ENCODE results near the gene IFT74.
A peak's percentile ranks its signal among the peaks of the same experiment; 100 is the strongest.

IFT74 gene

GRCh38 chr9:26955921-26956859, at the start of gene IFT74:
IFT74 (plus strand) TSS chr9:26956412; CDS start chr9:26961968, 5,556 bp downstream.
- Histone ChIP-seq H3K9me3 (ENCODE audit: low read length) (no peaks in the 10 kb centered on the region), H3K36me3 (ENCODE audit: insufficient read depth, low read length) (no peaks in the 10 kb centered on the region), H3K27me3 (ENCODE audit: insufficient read depth, low read length) (no peaks in the 10 kb centered on the region), H2AFZ (ENCODE audit: low read depth, low read length) (peak within 1 kb of the TSS; percentile 57), H3K4me3 (ENCODE audit: low read length) (peak within 1 kb of the TSS; percentile 60), H3K4me1 (ENCODE audit: insufficient read depth, low read length) (peaks cover 8% of the 10 kb centered on the region)

- Histone ChIP-seq H2AFZ (ENCODE audit: low read depth, low read length) (no peak overlapping the region), H3K4me3 (ENCODE audit: low read length) (no peak overlapping the region), H3K36me3 (ENCODE audit: insufficient read depth, low read length) (peaks cover 31% of the 10 kb centered on the region), H3K27me3 (ENCODE audit: insufficient read depth, low read length) (no peaks in the 10 kb centered on the region), H3K4me1 (ENCODE audit: insufficient read depth, low read length) (no peaks in the 10 kb centered on the region), H3K9me3 (ENCODE audit: low read length) (no peaks in the 10 kb centered on the region)
Observed at GRCh38 chr9:26913138-26913668, 43.0 kb upstream of the IFT74 start.

- Histone ChIP-seq H3K4me1 (ENCODE audit: insufficient read depth, low read length) (no peaks in the 10 kb centered on the region), H3K27me3 (ENCODE audit: insufficient read depth, low read length) (no peaks in the 10 kb centered on the region), H3K4me3 (ENCODE audit: low read length) (no peak overlapping the region), H2AFZ (ENCODE audit: low read depth, low read length) (no peak overlapping the region), H3K36me3 (ENCODE audit: insufficient read depth, low read length) (peaks cover 85% of the 10 kb centered on the region), H3K9me3 (ENCODE audit: low read length) (no peaks in the 10 kb centered on the region)
Observed at GRCh38 chr9:26919698-26920097, 36.5 kb upstream of the IFT74 start.

GRCh38 chr9:26925609-26926008, 30.6 kb upstream of the IFT74 start:
- Histone ChIP-seq H3K36me3 (ENCODE audit: insufficient read depth, low read length) (peaks cover 66% of the 10 kb centered on the region), H3K9me3 (ENCODE audit: low read length) (no peaks in the 10 kb centered on the region), H2AFZ (ENCODE audit: low read depth, low read length) (no peak overlapping the region), H3K4me3 (ENCODE audit: low read length) (no peak overlapping the region), H3K27me3 (ENCODE audit: insufficient read depth, low read length) (no peaks in the 10 kb centered on the region), H3K4me1 (ENCODE audit: insufficient read depth, low read length) (no peaks in the 10 kb centered on the region)

- Histone ChIP-seq H2AFZ (ENCODE audit: low read depth, low read length) (no peak overlapping the region), H3K4me3 (ENCODE audit: low read length) (no peak overlapping the region), H3K4me1 (ENCODE audit: insufficient read depth, low read length) (no peaks in the 10 kb centered on the region), H3K36me3 (ENCODE audit: insufficient read depth, low read length) (peaks cover 41% of the 10 kb centered on the region), H3K9me3 (ENCODE audit: low read length) (no peaks in the 10 kb centered on the region), H3K27me3 (ENCODE audit: insufficient read depth, low read length) (no peaks in the 10 kb centered on the region)
Observed at GRCh38 chr9:26928902-26929495, 27.2 kb upstream of the IFT74 start.

- Histone ChIP-seq H3K36me3 (ENCODE audit: insufficient read depth, low read length) (peaks cover 11% of the 10 kb centered on the region), H3K4me3 (ENCODE audit: low read length) (no peak overlapping the region), H3K27me3 (ENCODE audit: insufficient read depth, low read length) (no peaks in the 10 kb centered on the region), H2AFZ (ENCODE audit: low read depth, low read length) (no peak overlapping the region), H3K4me1 (ENCODE audit: insufficient read depth, low read length) (no peaks in the 10 kb centered on the region), H3K9me3 (ENCODE audit: low read length) (peaks cover 1% of the 10 kb centered on the region)
Observed at GRCh38 chr9:26935847-26936246, 20.4 kb upstream of the IFT74 start.

GRCh38 chr9:26937816-26938371, 18.3 kb upstream of the IFT74 start:
- Histone ChIP-seq H3K27me3 (ENCODE audit: insufficient read depth, low read length) (no peaks in the 10 kb centered on the region), H3K4me1 (ENCODE audit: insufficient read depth, low read length) (no peaks in the 10 kb centered on the region)

GRCh38 chr9:26939955-26940711, 16.1 kb upstream of the IFT74 start:
- H2AFZ ChIP-seq (ENCODE audit: low read depth, low read length): no peak overlapping the region
- H3K9me3 ChIP-seq (ENCODE audit: low read length): peaks cover 1% of the 10 kb centered on the region
- H3K27me3 ChIP-seq (ENCODE audit: insufficient read depth, low read length): no peaks in the 10 kb centered on the region
- peaks cover 9% of the 10 kb centered on the region for H3K4me1 ChIP-seq (ENCODE audit: insufficient read depth, low read length)
- H3K36me3 ChIP-seq (ENCODE audit: insufficient read depth, low read length): peaks cover 6% of the 10 kb centered on the region
- no peak overlapping the region for H3K4me3 ChIP-seq (ENCODE audit: low read length)

More at GRCh38 chr9:26937816-26938371, 18.3 kb upstream of the IFT74 start:
- Histone ChIP-seq H2AFZ (ENCODE audit: low read depth, low read length) (no peak overlapping the region), H3K9me3 (ENCODE audit: low read length) (peaks cover 1% of the 10 kb centered on the region), H3K4me3 (ENCODE audit: low read length) (no peak overlapping the region), H3K36me3 (ENCODE audit: insufficient read depth, low read length) (peaks cover 4% of the 10 kb centered on the region)

GRCh38 chr9:26940779-26941178, 15.4 kb upstream of the IFT74 start:
- Histone ChIP-seq H3K27me3 (ENCODE audit: insufficient read depth, low read length) (no peaks in the 10 kb centered on the region), H3K4me1 (ENCODE audit: insufficient read depth, low read length) (peaks cover 16% of the 10 kb centered on the region), H3K9me3 (ENCODE audit: low read length) (peaks cover 1% of the 10 kb centered on the region), H3K36me3 (ENCODE audit: insufficient read depth, low read length) (peaks cover 4% of the 10 kb centered on the region), H3K4me3 (ENCODE audit: low read length) (no peak overlapping the region), H2AFZ (ENCODE audit: low read depth, low read length) (no peak overlapping the region)

- Histone ChIP-seq H3K36me3 (ENCODE audit: insufficient read depth, low read length) (peaks cover 4% of the 10 kb centered on the region), H3K9me3 (ENCODE audit: low read length) (no peaks in the 10 kb centered on the region), H3K4me1 (ENCODE audit: insufficient read depth, low read length) (peaks cover 24% of the 10 kb centered on the region), H2AFZ (ENCODE audit: low read depth, low read length) (peak overlapping the region; percentile 85), H3K4me3 (ENCODE audit: low read length) (peak overlapping the region; percentile 98), H3K27me3 (ENCODE audit: insufficient read depth, low read length) (no peaks in the 10 kb centered on the region)
Observed at GRCh38 chr9:26945591-26945990, 10.6 kb upstream of the IFT74 start.

GRCh38 chr9:26946753-26947727, 9.2 kb upstream of the IFT74 start, which contains the start of gene PLAA:
PLAA (minus strand) TSS chr9:26947242; CDS start chr9:26947045, 197 bp downstream.
- no peaks in the 10 kb centered on the region for H3K9me3 ChIP-seq (ENCODE audit: low read length)
- H2AFZ ChIP-seq (ENCODE audit: low read depth, low read length): peak within 1 kb of the TSS; percentile 85
- H3K27me3 ChIP-seq (ENCODE audit: insufficient read depth, low read length): no peaks in the 10 kb centered on the region
- H3K4me1 ChIP-seq (ENCODE audit: insufficient read depth, low read length): peaks cover 24% of the 10 kb centered on the region
- H3K4me3 ChIP-seq (ENCODE audit: low read length): peak within 1 kb of the TSS; percentile 98
- H3K36me3 ChIP-seq (ENCODE audit: insufficient read depth, low read length): peaks cover 4% of the 10 kb centered on the region

All from neuron (in vitro differentiated cells).